ENCODE measurements around the gene ZMYND8.

ZMYND8 gene

GRCh38 chr20:47345214-47345613 lies 11.3 kb downstream of the ZMYND8 start:
- TF ChIP-seq SUZ12 (IDR thresholded peaks at IDR 0.05; ENCODE audit: extremely low read depth, insufficient read depth, insufficient read length) = no peak
- TF ChIP-seq ZNF274 (IDR thresholded peaks at IDR 0.05; ENCODE audit: low read depth, low read length) = no peak
- no peak for TF ChIP-seq YY1 (IDR thresholded peaks at IDR 0.05; ENCODE audit: insufficient read depth, insufficient read length)
- Histone ChIP-seq H3K36me3 (ENCODE audit: insufficient read depth, insufficient read length, low read length) (peaks cover 43% of the 10 kb centered on the region), H3K4me1 (ENCODE audit: insufficient read depth, insufficient read length) (peaks cover 9% of the 10 kb centered on the region), H3K4me3 (ENCODE audit: insufficient read length, low read depth) (no peak overlapping the region), H3K9me3 (ENCODE audit: insufficient read depth, low read length) (no peaks in the 10 kb centered on the region), H3K27me3 (ENCODE audit: insufficient read depth, insufficient read length) (no peaks in the 10 kb centered on the region), H3K9ac (ENCODE audit: insufficient read length, low read depth) (no peak overlapping the region)
- no peak for DNase-seq (ENCODE audit: low read depth, low spot score)

DNA sequence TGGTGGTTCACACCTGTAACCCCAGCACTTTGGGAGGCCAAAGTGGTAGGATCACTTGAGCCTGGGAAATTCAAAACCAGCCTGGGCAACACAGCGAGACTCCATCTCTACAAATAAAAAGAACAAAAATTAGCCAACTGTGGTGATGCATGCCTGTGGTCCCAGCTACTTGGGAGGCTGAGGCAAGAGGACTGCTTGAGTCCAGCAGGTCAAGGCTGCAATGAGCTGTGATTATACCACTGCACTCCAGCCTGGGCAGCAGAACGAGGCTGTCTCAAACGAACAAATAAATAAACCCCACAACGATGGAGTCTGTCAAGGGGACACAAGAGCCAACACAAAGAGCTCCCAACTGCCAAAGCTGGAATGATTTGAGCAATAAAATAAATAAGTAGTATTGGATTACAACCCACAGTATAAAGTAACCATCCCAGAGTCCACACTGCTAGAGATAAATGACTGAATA lies 13.5 kb downstream of the ZMYND8 start:
- TF ChIP-seq SUZ12 (IDR thresholded peaks at IDR 0.05; ENCODE audit: extremely low read depth, insufficient read depth, insufficient read length) (no peak), YY1 (IDR thresholded peaks at IDR 0.05; ENCODE audit: insufficient read depth, insufficient read length) (no peak), ZNF274 (IDR thresholded peaks at IDR 0.05; ENCODE audit: low read depth, low read length) (no peak)
- Histone ChIP-seq H3K27me3 (ENCODE audit: insufficient read depth, insufficient read length) (no peaks in the 10 kb centered on the region), H3K4me1 (ENCODE audit: insufficient read depth, insufficient read length) (peaks cover 10% of the 10 kb centered on the region), H3K9me3 (ENCODE audit: insufficient read depth, low read length) (no peaks in the 10 kb centered on the region), H3K9ac (ENCODE audit: insufficient read length, low read depth) (no peak overlapping the region), H3K4me3 (ENCODE audit: insufficient read length, low read depth) (no peak overlapping the region), H3K36me3 (ENCODE audit: insufficient read depth, insufficient read length, low read length) (peaks cover 47% of the 10 kb centered on the region)
- no peak for DNase-seq (ENCODE audit: low read depth, low spot score)

- H3K9me3 ChIP-seq (ENCODE audit: insufficient read depth, low read length) = no peaks in the 10 kb centered on the region
- no peak for TF ChIP-seq ZNF274 (IDR thresholded peaks at IDR 0.05; ENCODE audit: low read depth, low read length)
- TF ChIP-seq YY1 (IDR thresholded peaks at IDR 0.05; ENCODE audit: insufficient read depth, insufficient read length) = no peak
- no peak for TF ChIP-seq SUZ12 (IDR thresholded peaks at IDR 0.05; ENCODE audit: extremely low read depth, insufficient read depth, insufficient read length)
- H3K36me3 ChIP-seq (ENCODE audit: insufficient read depth, insufficient read length, low read length) = peaks cover 39% of the 10 kb centered on the region
- H3K9ac ChIP-seq (ENCODE audit: insufficient read length, low read depth) = no peak overlapping the region
- no peak overlapping the region for H3K4me3 ChIP-seq (ENCODE audit: insufficient read length, low read depth)
- H3K4me1 ChIP-seq (ENCODE audit: insufficient read depth, insufficient read length) = peaks cover 12% of the 10 kb centered on the region
- DNase-seq (ENCODE audit: low read depth, low spot score) = no peak
- H3K27me3 ChIP-seq (ENCODE audit: insufficient read depth, insufficient read length) = no peaks in the 10 kb centered on the region
Measured at GRCh38 chr20:47338131-47338628, 18.3 kb downstream of the ZMYND8 start.

DNA sequence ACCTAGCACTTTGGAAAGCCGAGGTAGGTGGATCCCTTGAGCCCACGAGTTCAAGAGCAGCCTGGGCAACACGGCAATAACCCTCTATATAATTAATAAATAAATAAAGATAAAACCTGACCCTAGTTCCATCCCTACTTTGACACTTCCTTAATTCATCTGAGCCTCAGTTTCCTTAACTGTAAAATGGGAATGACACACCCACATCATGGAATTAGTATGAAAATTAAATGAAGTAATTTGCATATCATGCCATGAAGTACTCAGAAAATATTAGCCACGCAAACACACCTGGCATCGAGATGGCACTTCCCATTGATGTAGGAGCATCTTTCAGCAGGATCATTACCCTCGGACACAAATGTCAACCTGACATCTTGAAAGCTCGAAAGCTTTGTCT lies 19.1 kb downstream of the ZMYND8 start:
- Histone ChIP-seq H3K9ac (ENCODE audit: insufficient read length, low read depth) (no peak overlapping the region), H3K9me3 (ENCODE audit: insufficient read depth, low read length) (no peaks in the 10 kb centered on the region), H3K4me1 (ENCODE audit: insufficient read depth, insufficient read length) (peaks cover 12% of the 10 kb centered on the region), H3K4me3 (ENCODE audit: insufficient read length, low read depth) (no peak overlapping the region), H3K36me3 (ENCODE audit: insufficient read depth, insufficient read length, low read length) (peaks cover 44% of the 10 kb centered on the region), H3K27me3 (ENCODE audit: insufficient read depth, insufficient read length) (no peaks in the 10 kb centered on the region)
- no peak for TF ChIP-seq YY1 (IDR thresholded peaks at IDR 0.05; ENCODE audit: insufficient read depth, insufficient read length)
- no peak for TF ChIP-seq SUZ12 (IDR thresholded peaks at IDR 0.05; ENCODE audit: extremely low read depth, insufficient read depth, insufficient read length)
- TF ChIP-seq ZNF274 (IDR thresholded peaks at IDR 0.05; ENCODE audit: low read depth, low read length) = no peak
- DNase-seq (ENCODE audit: low read depth, low spot score) = no peak

DNA sequence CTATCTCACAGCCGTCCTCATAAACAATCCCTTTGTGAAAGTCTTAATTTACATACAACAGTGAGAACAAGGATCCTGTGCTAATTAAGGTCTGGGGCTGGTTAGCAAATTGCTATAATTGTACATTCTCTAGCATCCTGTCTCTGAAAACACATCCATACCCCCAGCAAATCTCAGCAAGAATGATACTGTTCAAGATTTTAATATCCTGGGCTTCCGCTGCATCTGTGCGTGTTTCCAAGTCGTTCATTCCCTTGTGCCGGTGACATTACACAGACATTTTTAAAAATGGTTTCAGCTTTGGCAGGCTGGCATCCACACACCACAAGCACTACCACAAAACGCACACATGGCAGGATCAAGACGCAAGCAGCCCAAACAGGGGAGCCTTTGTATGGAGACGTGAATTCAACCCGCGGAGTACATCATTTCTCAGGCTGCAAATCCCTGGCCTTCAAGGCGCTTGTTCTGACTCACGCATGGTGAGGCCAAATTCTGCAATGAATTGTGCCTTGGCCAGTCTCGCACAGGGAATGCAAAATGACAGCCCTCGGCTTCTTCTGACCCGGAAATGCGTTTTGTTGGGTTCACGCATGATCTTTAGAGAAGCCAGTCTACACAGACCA lies 20.3 kb downstream of the ZMYND8 start:
- Histone ChIP-seq H3K9me3 (ENCODE audit: insufficient read depth, low read length) (no peaks in the 10 kb centered on the region), H3K4me3 (ENCODE audit: insufficient read length, low read depth) (no peak overlapping the region), H3K9ac (ENCODE audit: insufficient read length, low read depth) (no peak overlapping the region), H3K36me3 (ENCODE audit: insufficient read depth, insufficient read length, low read length) (peaks cover 50% of the 10 kb centered on the region), H3K4me1 (ENCODE audit: insufficient read depth, insufficient read length) (peaks cover 16% of the 10 kb centered on the region), H3K27me3 (ENCODE audit: insufficient read depth, insufficient read length) (no peaks in the 10 kb centered on the region)
- TF ChIP-seq SUZ12 (IDR thresholded peaks at IDR 0.05; ENCODE audit: extremely low read depth, insufficient read depth, insufficient read length) (no peak), YY1 (IDR thresholded peaks at IDR 0.05; ENCODE audit: insufficient read depth, insufficient read length) (no peak), ZNF274 (IDR thresholded peaks at IDR 0.05; ENCODE audit: low read depth, low read length) (no peak)
- no peak for DNase-seq (ENCODE audit: low read depth, low spot score)

DNA sequence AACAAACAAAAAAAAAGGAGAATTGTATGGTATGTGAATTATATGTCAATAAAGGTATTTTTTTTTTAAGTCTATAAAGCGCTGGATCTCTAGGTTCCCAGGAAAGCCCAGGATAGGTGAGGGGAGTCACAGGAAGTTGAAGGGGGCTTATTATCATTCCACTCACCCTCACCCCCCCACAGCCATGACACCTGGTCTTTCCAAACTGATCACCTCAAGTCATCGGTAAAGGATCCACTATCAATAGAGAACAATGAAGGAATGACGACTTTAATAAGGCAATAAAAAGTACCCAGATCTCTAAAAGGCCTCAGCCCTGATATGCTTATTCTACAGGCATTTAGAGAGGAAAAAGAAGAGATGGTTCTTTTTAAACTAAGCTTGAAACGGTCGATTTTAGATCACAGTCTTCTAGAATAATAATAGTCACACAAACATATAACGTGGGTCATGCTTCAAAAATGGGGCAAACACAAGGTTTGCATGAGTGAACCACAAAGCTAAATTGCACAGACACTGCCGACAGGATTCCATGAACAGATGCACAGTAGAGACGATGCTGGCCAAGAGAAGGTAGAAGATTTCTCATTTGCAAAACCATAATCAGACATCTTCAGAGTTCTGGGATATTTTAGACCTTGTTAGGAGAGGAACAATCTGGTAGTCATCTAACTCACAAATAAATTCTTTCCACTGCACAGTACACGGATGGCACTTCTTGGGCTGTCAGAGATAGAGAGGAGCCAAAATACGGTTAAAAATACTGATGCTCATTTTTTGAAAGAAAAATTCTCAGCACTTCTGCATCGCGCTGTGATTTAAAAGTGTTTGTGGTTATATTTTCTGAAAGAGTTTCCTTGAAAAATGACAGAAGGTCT lies 21.0 kb downstream of the ZMYND8 start:
- Histone ChIP-seq H3K36me3 (ENCODE audit: insufficient read depth, insufficient read length, low read length) (peaks cover 45% of the 10 kb centered on the region), H3K4me1 (ENCODE audit: insufficient read depth, insufficient read length) (peaks cover 16% of the 10 kb centered on the region), H3K27me3 (ENCODE audit: insufficient read depth, insufficient read length) (no peaks in the 10 kb centered on the region), H3K4me3 (ENCODE audit: insufficient read length, low read depth) (no peak overlapping the region), H3K9me3 (ENCODE audit: insufficient read depth, low read length) (no peaks in the 10 kb centered on the region), H3K9ac (ENCODE audit: insufficient read length, low read depth) (no peak overlapping the region)
- TF ChIP-seq YY1 (IDR thresholded peaks at IDR 0.05; ENCODE audit: insufficient read depth, insufficient read length) = no peak
- TF ChIP-seq SUZ12 (IDR thresholded peaks at IDR 0.05; ENCODE audit: extremely low read depth, insufficient read depth, insufficient read length) = no peak
- TF ChIP-seq ZNF274 (IDR thresholded peaks at IDR 0.05; ENCODE audit: low read depth, low read length) = no peak
- no peak for DNase-seq (ENCODE audit: low read depth, low spot score)

- no peak for DNase-seq (ENCODE audit: low read depth, low spot score)
- Histone ChIP-seq H3K9me3 (ENCODE audit: insufficient read depth, low read length) (no peaks in the 10 kb centered on the region), H3K4me1 (ENCODE audit: insufficient read depth, insufficient read length) (peaks cover 18% of the 10 kb centered on the region), H3K27me3 (ENCODE audit: insufficient read depth, insufficient read length) (no peaks in the 10 kb centered on the region), H3K36me3 (ENCODE audit: insufficient read depth, insufficient read length, low read length) (peaks cover 39% of the 10 kb centered on the region), H3K9ac (ENCODE audit: insufficient read length, low read depth) (no peak overlapping the region), H3K4me3 (ENCODE audit: insufficient read length, low read depth) (no peak overlapping the region)
- TF ChIP-seq YY1 (IDR thresholded peaks at IDR 0.05; ENCODE audit: insufficient read depth, insufficient read length) = no peak
- no peak for TF ChIP-seq SUZ12 (IDR thresholded peaks at IDR 0.05; ENCODE audit: extremely low read depth, insufficient read depth, insufficient read length)
Measured at GRCh38 chr20:47334022-47334551, 22.4 kb downstream of the ZMYND8 start.

Measured in NT2/D1 (cell line).